ENCODE results near the gene ANKMY1.
A peak's percentile ranks its signal among the peaks of the same experiment; 100 is the strongest.

The ANKMY1 gene

GRCh38 chr2:240593703-240594451, 36.1 kb upstream of the ANKMY1 start:
- DNase-seq, result no peak

- no peak for DNase-seq
These were observed 35.4 kb upstream of the ANKMY1 start for GRCh38 chr2:240593026-240593702.

- DNase-seq, result no peak
These were observed 34.0 kb upstream of the ANKMY1 start for GRCh38 chr2:240591784-240592183.

- DNase-seq, result no peak
These were observed 33.4 kb upstream of the ANKMY1 start for GRCh38 chr2:240591226-240591625.

- no peak for DNase-seq
These were observed 32.9 kb upstream of the ANKMY1 start for GRCh38 chr2:240590681-240591111.

GRCh38 chr2:240589850-240590525, 32.2 kb upstream of the ANKMY1 start:
- no peak for DNase-seq

GRCh38 chr2:240589375-240589774, 31.6 kb upstream of the ANKMY1 start:
- DNase-seq, result no peak

GRCh38 chr2:240588669-240589068, 30.9 kb upstream of the ANKMY1 start:
- DNase-seq, result no peak

GRCh38 chr2:240588006-240588655, 30.3 kb upstream of the ANKMY1 start:
- DNase-seq, result no peak

GRCh38 chr2:240586919-240587800, 29.4 kb upstream of the ANKMY1 start:
- DNase-seq, result peak; percentile 39

GRCh38 chr2:240586198-240586918, 28.6 kb upstream of the ANKMY1 start, which contains the start of gene CAPN10:
Gene CAPN10 (plus strand): TSS chr2:240586734. CDS start chr2:240586912, 178 bp downstream.
- DNase-seq, result peak; percentile 96

- no peak for DNase-seq
These were observed 28.0 kb upstream of the ANKMY1 start for GRCh38 chr2:240585681-240586197.

GRCh38 chr2:240585101-240585500, 27.3 kb upstream of the ANKMY1 start:
- no peak for DNase-seq

- peak; percentile 10 for DNase-seq
These were observed 26.8 kb upstream of the ANKMY1 start for GRCh38 chr2:240584486-240585031.

- DNase-seq, result no peak
These were observed 26.0 kb upstream of the ANKMY1 start for GRCh38 chr2:240583774-240584173.

- DNase-seq, result no peak
These were observed 25.0 kb upstream of the ANKMY1 start for GRCh38 chr2:240582781-240583180.

- DNase-seq, result no peak
These were observed 24.0 kb upstream of the ANKMY1 start for GRCh38 chr2:240581811-240582210.

GRCh38 chr2:240579771-240580614, 22.2 kb upstream of the ANKMY1 start:
- DNase-seq, result no peak

GRCh38 chr2:240579071-240579762, 21.4 kb upstream of the ANKMY1 start:
- DNase-seq, result no peak
